ENCODE data around the gene DPF1. TPM values are rescaled to one million over a fixed set of nuclear protein-coding genes. Genes with fewer than 3 reads are reported as not detected.

The DPF1 gene
- total and polyA plus RNA-seq, 10 of the 15 experiments (the other 5 are each of a cell fraction or from before 2014, with no cell fraction given) = 0.11 to 4.3 (median 2.4) TPM

DNA sequence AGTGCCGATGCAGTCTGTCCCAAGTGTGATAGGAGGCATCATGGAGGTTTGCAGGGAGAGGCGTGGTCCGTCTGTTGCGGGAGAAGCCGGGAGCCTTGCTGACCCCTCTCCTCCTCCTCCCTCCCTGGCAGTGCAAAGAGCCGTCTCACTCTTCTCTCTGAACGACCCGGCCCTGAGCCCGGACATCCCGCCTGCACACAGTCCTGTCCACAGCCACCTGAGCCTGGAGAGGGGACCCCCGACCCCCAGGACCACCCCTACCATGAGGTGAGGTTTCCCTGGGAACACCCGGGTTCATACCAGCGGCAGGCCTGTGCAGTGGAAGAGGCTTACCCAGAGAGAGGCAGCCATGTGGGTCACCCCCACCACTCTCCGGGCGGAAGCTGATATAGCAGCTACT, 22.3 kb downstream of the DPF1 start (continued):
- no peak for TF ChIP-seq WRNIP1 (IDR thresholded peaks at IDR 0.05; ENCODE audit: borderline replicate concordance, low read depth, low read length)
- TF ChIP-seq CREM (IDR thresholded peaks at IDR 0.05; ENCODE audit: low read depth) = no peak
- TF ChIP-seq SRF (IDR thresholded peaks at IDR 0.05; ENCODE audit: low read depth in 2 of 2, low read length in 2 of 2) = no peak
- no peak for TF ChIP-seq POLR2AphosphoS5 (IDR thresholded peaks at IDR 0.05; ENCODE audit: low read length)
- no peak for TF ChIP-seq SIX5 (IDR thresholded peaks at IDR 0.05; ENCODE audit: low read depth, low read length, severe bottlenecking)

DNA sequence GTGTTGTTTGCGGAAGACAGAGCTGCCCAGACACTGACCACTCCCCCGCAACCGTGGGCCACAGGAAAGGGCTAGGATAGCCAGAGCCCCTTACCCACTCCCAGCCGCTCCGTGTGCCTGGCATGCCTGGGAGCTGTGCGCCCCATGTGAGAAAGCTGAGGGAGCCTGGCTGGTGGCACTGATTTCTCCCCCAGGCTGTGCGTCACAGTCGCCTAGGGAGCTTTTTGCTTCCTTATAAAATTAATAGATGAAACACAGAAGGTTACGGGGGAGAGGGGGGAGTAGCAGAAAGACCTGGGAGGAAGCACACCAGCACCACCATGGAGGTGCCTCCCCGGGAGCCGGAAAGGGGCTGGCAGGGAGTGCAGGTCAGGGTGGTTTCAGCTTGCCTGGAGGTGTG, 24.7 kb downstream of the DPF1 start:
- no peaks in the 10 kb centered on the region for H3K27me3 ChIP-seq (replicated peaks in 1 of 2; ENCODE audit: control insufficient read depth in 2 of 2, insufficient read depth in 2 of 2, low read length in 1 of 2)
- POLR2A ChIA-PET = no interaction called here

More for the DNA sequence above, 24.7 kb downstream of the DPF1 start:
- intact Hi-C loops (cut with micrococcal nuclease; ENCODE audit: unreplicated experiment) (no loop called here), in situ Hi-C loops (cut with MboI) (no loop called here)
- Histone ChIP-seq H3K27ac (ENCODE audit: control insufficient read depth, insufficient read depth) (no peak overlapping the region), H2AFZ (ENCODE audit: control insufficient read depth, low read depth, low read length) (no peak overlapping the region), H3K79me2 (ENCODE audit: control insufficient read depth, insufficient read depth, low read length) (no peaks in the 10 kb centered on the region), H3K9ac (ENCODE audit: control insufficient read depth, insufficient read depth, low read length) (no peak overlapping the region), H3K4me1 (ENCODE audit: control insufficient read depth, insufficient read depth, low read length) (no peaks in the 10 kb centered on the region), H4K20me1 (ENCODE audit: control insufficient read depth, insufficient read depth) (no peaks in the 10 kb centered on the region), H3K9me3 (replicated peaks; ENCODE audit: control insufficient read depth, insufficient read depth, low read length) (no peaks in the 10 kb centered on the region), H3K4me2 (ENCODE audit: control insufficient read depth, insufficient read depth) (no peak overlapping the region), H3K4me3 (no peak overlapping the region), H3K36me3 (ENCODE audit: control insufficient read depth in 2 of 2, insufficient read depth in 2 of 2, low read length in 1 of 2) (peaks cover 8 to 23% of the 10 kb centered on the region in 2 experiments; a peak in 3 of 4 replicates)
- ChIA-PET SMC1A (ENCODE audit: uncharacterized antibody, unreplicated experiment) (interaction anchor here (0.5 kb wide), 1 partner anchor 289 kb away, joined by 3 read pairs; no protein-coding TSS in a partner anchor), RAD21 (ENCODE audit: unreplicated experiment) (no interaction called here), CTCF (interaction anchor here (1.0 kb wide), 1 partner anchor 297 kb away, joined by 3 read pairs; no protein-coding TSS in a partner anchor)
- FAIRE-seq (no peak), ATAC-seq (no peak), DNase-seq (ENCODE audit: low read depth, low spot score) (no peak)
- no peak for TF ChIP-seq ZNF622 (IDR thresholded peaks at IDR 0.05)
- TF ChIP-seq, protein P1, sequence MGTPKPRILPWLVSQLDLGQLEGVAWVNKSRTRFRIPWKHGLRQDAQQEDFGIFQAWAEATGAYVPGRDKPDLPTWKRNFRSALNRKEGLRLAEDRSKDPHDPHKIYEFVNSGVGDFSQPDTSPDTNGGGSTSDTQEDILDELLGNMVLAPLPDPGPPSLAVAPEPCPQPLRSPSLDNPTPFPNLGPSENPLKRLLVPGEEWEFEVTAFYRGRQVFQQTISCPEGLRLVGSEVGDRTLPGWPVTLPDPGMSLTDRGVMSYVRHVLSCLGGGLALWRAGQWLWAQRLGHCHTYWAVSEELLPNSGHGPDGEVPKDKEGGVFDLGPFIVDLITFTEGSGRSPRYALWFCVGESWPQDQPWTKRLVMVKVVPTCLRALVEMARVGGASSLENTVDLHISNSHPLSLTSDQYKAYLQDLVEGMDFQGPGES (IDR thresholded peaks at IDR 0.05) = no peak
- TF ChIP-seq ZNF217 (IDR thresholded peaks at IDR 0.05) = no peak
- no peak for TF ChIP-seq POLR2AphosphoS2 (IDR thresholded peaks at IDR 0.05; ENCODE audit: low read depth, low read length)
- TF ChIP-seq, protein P2, sequence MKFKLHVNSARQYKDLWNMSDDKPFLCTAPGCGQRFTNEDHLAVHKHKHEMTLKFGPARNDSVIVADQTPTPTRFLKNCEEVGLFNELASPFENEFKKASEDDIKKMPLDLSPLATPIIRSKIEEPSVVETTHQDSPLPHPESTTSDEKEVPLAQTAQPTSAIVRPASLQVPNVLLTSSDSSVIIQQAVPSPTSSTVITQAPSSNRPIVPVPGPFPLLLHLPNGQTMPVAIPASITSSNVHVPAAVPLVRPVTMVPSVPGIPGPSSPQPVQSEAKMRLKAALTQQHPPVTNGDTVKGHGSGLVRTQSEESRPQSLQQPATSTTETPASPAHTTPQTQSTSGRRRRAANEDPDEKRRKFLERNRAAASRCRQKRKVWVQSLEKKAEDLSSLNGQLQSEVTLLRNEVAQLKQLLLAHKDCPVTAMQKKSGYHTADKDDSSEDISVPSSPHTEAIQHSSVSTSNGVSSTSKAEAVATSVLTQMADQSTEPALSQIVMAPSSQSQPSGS (IDR thresholded peaks at IDR 0.05; ENCODE audit: low read length) = no peak
- TF ChIP-seq BHLHE40 (IDR thresholded peaks at IDR 0.05; ENCODE audit: borderline replicate concordance in 1 of 2, low read depth in 2 of 2, low read length in 1 of 2) = no peak
- TF ChIP-seq, protein P3, sequence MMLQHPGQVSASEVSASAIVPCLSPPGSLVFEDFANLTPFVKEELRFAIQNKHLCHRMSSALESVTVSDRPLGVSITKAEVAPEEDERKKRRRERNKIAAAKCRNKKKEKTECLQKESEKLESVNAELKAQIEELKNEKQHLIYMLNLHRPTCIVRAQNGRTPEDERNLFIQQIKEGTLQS (IDR thresholded peaks at IDR 0.05; ENCODE audit: borderline replicate concordance, extremely low read depth, low read depth, low read length) = no peak
- no peak for TF ChIP-seq ATF7 (IDR thresholded peaks at IDR 0.05; ENCODE audit: low read depth)
- TF ChIP-seq RCOR1 (conservative IDR thresholded peaks at IDR 0.05; ENCODE audit: low read depth, low read length) = no peak
- TF ChIP-seq CBX5 (IDR thresholded peaks at IDR 0.05; ENCODE audit: low read depth) = no peak
- TF ChIP-seq CBX3 (IDR thresholded peaks at IDR 0.05; ENCODE audit: borderline replicate concordance, low read depth) = no peak
- 99% methylated on average over 10 of the region's 11 CpGs for WGBS (ENCODE audit: insufficient coverage, insufficient replicate concordance, low lambda C conversion rate, missing lambda C conversion rate)
- BruUV-seq (replicated peaks) = no TSS peak
